Mammary epithelial cell (primary cell): ENCODE results near the gene DENND5A.

Experiments
- CTCF ChIP-seq, 2 donors: IDR thresholded peaks in 1 of 2; conservative IDR thresholded peaks in 1 of 2; 2 replicates each; pipeline ENCODE4 v1.5.1; 2011 to 2012; ENCODE audit warnings: inconsistent platforms in 2 of 2, low read length in 2 of 2, mild to moderate bottlenecking in 2 of 2, control low read depth in 1 of 2, low read depth in 1 of 2; ENCODE audit not compliant: insufficient read depth in 1 of 2; ENCODE audit errors: extremely low read depth in 1 of 2
- EZH2 ChIP-seq: IDR thresholded peaks from 2 replicates; pipeline ENCODE4 v1.6.1; 2012; ENCODE audit warnings: low read length, inconsistent platforms, borderline replicate concordance

GRCh38 chr11:9130297-9130696 is 134.9 kb downstream of the DENND5A start:
- TF ChIP-seq CTCF (conservative IDR thresholded peaks at IDR 0.05 in 1 of 2, IDR thresholded peaks at IDR 0.05 in 1 of 2; ENCODE audit: extremely low read depth in 1 of 2, insufficient read depth in 1 of 2, low read depth in 1 of 2, low read length in 2 of 2) (no peak), EZH2 (no peak)
